ENCODE data around the gene ERBIN. TPM values are rescaled to one million over a fixed set of nuclear protein-coding genes. Genes with fewer than 3 reads are reported as not detected.
"Not testable (repeated sequence)": the region's sequence is repeated elsewhere in the genome, so short reads cannot be mapped to it uniquely, and the experiment has no call there.

ERBIN gene
- total RNA-seq, 1 donor from 2014 or later = 60.2 TPM

- H3K36me3 Mint-ChIP-seq = no peaks in the 10 kb centered on the region
- no peak overlapping the region for H3K27ac Mint-ChIP-seq
- no peak for DNase-seq (ENCODE audit: extremely low spot score, unreplicated experiment)
- H3K4me1 Mint-ChIP-seq (ENCODE audit: unreplicated experiment) = no peaks in the 10 kb centered on the region
- no peak overlapping the region for H3K4me3 Mint-ChIP-seq
- no peak for TF ChIP-seq CTCF (conservative IDR thresholded peaks at IDR 0.05)
- H3K27me3 Mint-ChIP-seq = peaks cover 7% of the 10 kb centered on the region
- no peaks in the 10 kb centered on the region for H3K9me3 Mint-ChIP-seq
Observed at GRCh38 chr5:65886387-65886786, 40.0 kb upstream of the ERBIN start.

- not testable (repeated sequence) for H3K4me1 Mint-ChIP-seq (ENCODE audit: unreplicated experiment); H3K9me3 Mint-ChIP-seq; H3K27me3 Mint-ChIP-seq; H3K4me3 Mint-ChIP-seq; DNase-seq (ENCODE audit: extremely low spot score, unreplicated experiment); H3K27ac Mint-ChIP-seq; H3K36me3 Mint-ChIP-seq
Observed at GRCh38 chr5:65892024-65892423, 34.4 kb upstream of the ERBIN start.

GRCh38 chr5:65892801-65893200 lies 33.6 kb upstream of the ERBIN start:
- no peak overlapping the region for H3K4me3 Mint-ChIP-seq
- no peaks in the 10 kb centered on the region for H3K27me3 Mint-ChIP-seq
- no peak for TF ChIP-seq CTCF (conservative IDR thresholded peaks at IDR 0.05)
- DNase-seq (ENCODE audit: extremely low spot score, unreplicated experiment) = no peak
- no peaks in the 10 kb centered on the region for H3K9me3 Mint-ChIP-seq
- no peak overlapping the region for H3K27ac Mint-ChIP-seq
- H3K4me1 Mint-ChIP-seq (ENCODE audit: unreplicated experiment) = no peaks in the 10 kb centered on the region
- no peaks in the 10 kb centered on the region for H3K36me3 Mint-ChIP-seq

- Mint-ChIP-seq H3K27ac (no peak overlapping the region), H3K36me3 (no peaks in the 10 kb centered on the region), H3K9me3 (no peaks in the 10 kb centered on the region), H3K27me3 (no peaks in the 10 kb centered on the region), H3K4me1 (ENCODE audit: unreplicated experiment) (no peaks in the 10 kb centered on the region), H3K4me3 (no peak overlapping the region)
- TF ChIP-seq CTCF (conservative IDR thresholded peaks at IDR 0.05) = no peak
- no peak for DNase-seq (ENCODE audit: extremely low spot score, unreplicated experiment)
Observed at GRCh38 chr5:65893749-65894430, 32.5 kb upstream of the ERBIN start.

- no peak for TF ChIP-seq CTCF (conservative IDR thresholded peaks at IDR 0.05)
- Mint-ChIP-seq H3K9me3 (no peaks in the 10 kb centered on the region), H3K27ac (no peak overlapping the region), H3K36me3 (no peaks in the 10 kb centered on the region), H3K4me1 (ENCODE audit: unreplicated experiment) (no peaks in the 10 kb centered on the region), H3K4me3 (no peak overlapping the region), H3K27me3 (peaks cover 7% of the 10 kb centered on the region)
- DNase-seq (ENCODE audit: extremely low spot score, unreplicated experiment) = no peak
Observed at GRCh38 chr5:65895891-65896290, 30.5 kb upstream of the ERBIN start.

GRCh38 chr5:65900746-65901145 lies 25.6 kb upstream of the ERBIN start:
- H3K4me3 Mint-ChIP-seq = no peak overlapping the region
- no peaks in the 10 kb centered on the region for H3K9me3 Mint-ChIP-seq
- no peak for TF ChIP-seq CTCF (conservative IDR thresholded peaks at IDR 0.05)
- no peaks in the 10 kb centered on the region for H3K4me1 Mint-ChIP-seq (ENCODE audit: unreplicated experiment)
- H3K36me3 Mint-ChIP-seq = no peaks in the 10 kb centered on the region
- DNase-seq (ENCODE audit: extremely low spot score, unreplicated experiment) = no peak
- H3K27ac Mint-ChIP-seq = no peak overlapping the region
- H3K27me3 Mint-ChIP-seq = peaks cover 7% of the 10 kb centered on the region

All from type B pancreatic cell (in vitro differentiated cells).